Endothelial cell of umbilical vein (primary cell): Measurements from ENCODE around the gene ADAP2. TPM values are rescaled to one million over a fixed set of nuclear protein-coding genes. Genes with fewer than 3 reads are reported as not detected.

Experiments
- BruUV-seq: library from RNA; stranded (reverse); fragments of 400-500 nt; replicated peaks from 2 replicates; lab custom pipeline; 2021; lab: Mats Ljungman, UMichigan
- CTCF ChIA-PET: fragments of 300-600, 350-600 bp; sonication (Branson Sonifier 250); formaldehyde crosslinking; loops from one replicate; lab custom pipeline; 2021; ENCODE audit warnings: antibody characterized with exemption, inconsistent platforms; lab: Charles Lee
- POLR2A ChIA-PET: fragments of 300-600, 350-600 bp; sonication (Branson Sonifier 250); formaldehyde crosslinking; loops from one replicate; lab custom pipeline; 2021; ENCODE audit warnings: antibody characterized with exemption, inconsistent platforms; lab: Charles Lee
- DNase-seq: peaks from one replicate; pipeline ENCODE4 v3.0.0-alpha.2; 2011; ENCODE audit warnings: low read depth, low spot score
- FAIRE-seq: peaks from 2 replicates; lab custom pipeline; 2011; peaks lifted over from hg19 to GRCh38; lab: Jason Lieb, UNC
- H2AFZ ChIP-seq: 2 replicates; pipeline ENCODE4 v1.6.0; 2012; ENCODE audit warnings: low read depth, low read length, control low read depth, inconsistent platforms
- H3K27ac ChIP-seq: 2 replicates; pipeline ENCODE4 v1.5.1; 2011; ENCODE audit warnings: low read depth, mild to moderate bottlenecking, control low read depth, low read length, moderate library complexity; ENCODE audit not compliant: insufficient read depth
- H3K27me3 ChIP-seq, 2 experiments: 2 replicates each; pipeline versions ENCODE4 v1.6.0 to v1.6.1; 2011; ENCODE audit warnings: low read length in 2 of 2, mixed read lengths in 1 of 2; ENCODE audit not compliant: control insufficient read depth in 2 of 2, insufficient read depth in 2 of 2
- H3K36me3 ChIP-seq, 2 experiments: 2 replicates in 1 of 2; 3 replicates in 1 of 2; pipeline ENCODE4 v1.5.1; 2011; ENCODE audit warnings: low read length in 2 of 2, mild to moderate bottlenecking in 1 of 2, moderate library complexity in 1 of 2; ENCODE audit not compliant: control insufficient read depth in 2 of 2, insufficient read depth in 2 of 2; ENCODE audit errors: extremely low read depth in 1 of 2
- H3K4me1 ChIP-seq: 3 replicates; pipeline ENCODE4 v1.5.1; 2011; ENCODE audit warnings: mild to moderate bottlenecking, low read length; ENCODE audit not compliant: control insufficient read depth, insufficient read depth; ENCODE audit errors: extremely low read depth
- H3K4me2 ChIP-seq: 2 replicates; pipeline ENCODE4 v1.6.1; 2011; ENCODE audit warnings: low read length, control low read depth, mixed read lengths; ENCODE audit not compliant: insufficient read depth
- H3K4me3 ChIP-seq, 3 experiments: fragments of 200-600 bp in 1 of 3; sonication (generic), shearing (Covaris generic) in 1 of 3; replicated peaks in 1 of 3; 2 replicates each; pipeline ENCODE4 v1.5.1; 2011 to 2016; ENCODE audit warnings: control low read depth in 3 of 3, low read length in 3 of 3, mild to moderate bottlenecking in 2 of 3, inconsistent platforms in 1 of 3, low read depth in 1 of 3, moderate library complexity in 1 of 3; ENCODE audit not compliant: insufficient read depth in 1 of 3
- H3K79me2 ChIP-seq: 2 replicates; pipeline ENCODE4 v1.6.0; 2012; ENCODE audit warnings: low read length, inconsistent platforms; ENCODE audit not compliant: control insufficient read depth, insufficient read depth
- H3K9ac ChIP-seq: replicated peaks from 2 replicates; pipeline ENCODE3; 2011; ENCODE audit warnings: low read length, control low read depth; ENCODE audit not compliant: insufficient read depth; ENCODE audit errors: extremely low read depth
- H3K9me1 ChIP-seq: replicated peaks from 3 replicates; pipeline ENCODE4 v1.6.0; 2011; ENCODE audit warnings: mild to moderate bottlenecking, low read length; ENCODE audit not compliant: control insufficient read depth, insufficient read depth; ENCODE audit errors: extremely low read depth
- H3K9me3 ChIP-seq: replicated peaks from 2 replicates; pipeline ENCODE4 v1.5.1; 2012; ENCODE audit warnings: low read length, inconsistent platforms; ENCODE audit not compliant: control insufficient read depth, insufficient read depth
- H4K20me1 ChIP-seq: replicated peaks from 2 replicates; pipeline ENCODE3; 2011; ENCODE audit warnings: mild to moderate bottlenecking, low read length; ENCODE audit not compliant: control insufficient read depth, insufficient read depth; ENCODE audit errors: extremely low read depth
- EZH2 ChIP-seq: IDR thresholded peaks from 2 replicates; pipeline ENCODE4 v1.6.1; 2012; ENCODE audit warnings: borderline replicate concordance, low read depth, mild to moderate bottlenecking, moderate library complexity, low read length, inconsistent platforms; ENCODE audit not compliant: severe bottlenecking
- GATA2 ChIP-seq: IDR thresholded peaks from 2 replicates; pipeline ENCODE4 v1.7.0; 2011; ENCODE audit warnings: low read depth, mild to moderate bottlenecking, moderate library complexity, mixed read lengths, low read length; ENCODE audit not compliant: insufficient read length, insufficient read depth
- MYC ChIP-seq: IDR thresholded peaks from one replicate; pipeline ENCODE4 v1.6.1; 2011; ENCODE audit warnings: mild to moderate bottlenecking, low read depth, low read length
- POLR2A ChIP-seq: IDR thresholded peaks from 2 replicates; pipeline ENCODE4 v1.6.1; 2012; ENCODE audit warnings: low read depth, mild to moderate bottlenecking, control low read depth, low read length
- dilution Hi-C: fragments of 300-500 bp; cut with MboI; formaldehyde crosslinking; loops from one replicate; pipeline ENCODE4 v1.15.0; 2019; ENCODE audit warnings: low sequenced_read_pairs; ENCODE audit not compliant: extremely low pct_ligation_motif_present
- intact Hi-C: fragments of 100-400 bp; cut with micrococcal nuclease; formaldehyde crosslinking; loops from one replicate; pipeline ENCODE4 v1.10.0; 2022
- polyA plus RNA-seq, 4 experiments: library from polyadenylated mRNA; depleted of rRNA in 3 of 4; stranded (reverse) in 3 of 4; unstranded in 1 of 4; fragments of >200 nt; gene quantifications; 2 replicates each; pipeline versions ENCODE4 v1.2.1 to v1.2.3, GENCODE V29; 2011 to 2012; ENCODE audit warnings: missing spikeins in 1 of 4
- total RNA-seq: library from RNA; stranded (reverse); gene quantifications from 2 replicates; pipeline ENCODE4 v1.2.3, GENCODE V29; 2021

Gene ADAP2
- total and polyA plus RNA-seq, 2 donors (not counting 3 experiments of a cell fraction or from before 2014, with no cell fraction given): 0.28 to 1.0 TPM

GRCh38 chr17:30886187-30886586, 35.6 kb upstream of the ADAP2 start:
- no peak overlapping the region for H3K4me3 ChIP-seq
- intact Hi-C loops: no loop called here
- BruUV-seq: no TSS peak

GRCh38 chr17:30894236-30894635, 27.5 kb upstream of the ADAP2 start:
- H2AFZ ChIP-seq: no peak overlapping the region
- H3K36me3 ChIP-seq: peaks cover 0 to 13% of the 10 kb centered on the region in 2 experiments
- no peak for TF ChIP-seq GATA2
- TF ChIP-seq POLR2A: no peak
- no peak for TF ChIP-seq MYC
- no peaks in the 10 kb centered on the region for H3K4me1 ChIP-seq
- no peak overlapping the region for H3K4me3 ChIP-seq
- FAIRE-seq: peak; percentile 43
- BruUV-seq: TSS peak; percentile 14
- dilution Hi-C loops: no loop called here
- CTCF ChIA-PET: interaction anchor here (1.0 kb wide), 1 partner anchor 21 kb away, joined by 3 read pairs; no protein-coding TSS in a partner anchor
- no peaks in the 10 kb centered on the region for H4K20me1 ChIP-seq
- no peak overlapping the region for H3K4me2 ChIP-seq
- H3K27me3 ChIP-seq: no peaks in the 10 kb centered on the region
- POLR2A ChIA-PET: no interaction called here
- H3K27ac ChIP-seq: no peak overlapping the region
- H3K79me2 ChIP-seq: no peaks in the 10 kb centered on the region
- no peaks in the 10 kb centered on the region for H3K9me3 ChIP-seq
- no peaks in the 10 kb centered on the region for H3K9me1 ChIP-seq
- no peak overlapping the region for H3K9ac ChIP-seq
- peak; percentile 2 for DNase-seq
- intact Hi-C loops: no loop called here

More at GRCh38 chr17:30886187-30886586, 35.6 kb upstream of the ADAP2 start:
- POLR2A ChIA-PET: no interaction called here
- dilution Hi-C loops: no loop called here
- no peaks in the 10 kb centered on the region for H3K9me1 ChIP-seq
- H3K9me3 ChIP-seq: no peaks in the 10 kb centered on the region
- no peak for FAIRE-seq
- H3K36me3 ChIP-seq: no peaks in the 10 kb centered on the region
- H3K9ac ChIP-seq: no peak overlapping the region
- H4K20me1 ChIP-seq: no peaks in the 10 kb centered on the region
- H3K27me3 ChIP-seq: no peaks in the 10 kb centered on the region
- DNase-seq: no peak
- H3K4me2 ChIP-seq: no peak overlapping the region
- no peak for TF ChIP-seq EZH2
- TF ChIP-seq GATA2: no peak
- no peak for TF ChIP-seq MYC
- no peak overlapping the region for H2AFZ ChIP-seq
- no peaks in the 10 kb centered on the region for H3K4me1 ChIP-seq
- no peaks in the 10 kb centered on the region for H3K79me2 ChIP-seq
- no peak overlapping the region for H3K27ac ChIP-seq
- CTCF ChIA-PET: no interaction called here
